HG03064 (cell line): ENCODE data around the gene HDAC5.
"Not testable (repeated sequence)": the region's sequence is repeated elsewhere in the genome, so short reads cannot be mapped to it uniquely, and the experiment has no call there.

Experiments used
- ATAC-seq: cut with Tn5 transposase; IDR thresholded peaks from one replicate; pipeline ENCODE4 v1.9.1; 2021; ENCODE audit warnings: low read depth; ENCODE audit not compliant: unreplicated experiment

The HDAC5 gene

GRCh38 chr17:44123356-44124117, at the start of gene HDAC5:
HDAC5 (minus strand) TSS chr17:44123641; CDS start chr17:44117515, 6,126 bp downstream.
- peak; percentile 73 for ATAC-seq

DNA sequence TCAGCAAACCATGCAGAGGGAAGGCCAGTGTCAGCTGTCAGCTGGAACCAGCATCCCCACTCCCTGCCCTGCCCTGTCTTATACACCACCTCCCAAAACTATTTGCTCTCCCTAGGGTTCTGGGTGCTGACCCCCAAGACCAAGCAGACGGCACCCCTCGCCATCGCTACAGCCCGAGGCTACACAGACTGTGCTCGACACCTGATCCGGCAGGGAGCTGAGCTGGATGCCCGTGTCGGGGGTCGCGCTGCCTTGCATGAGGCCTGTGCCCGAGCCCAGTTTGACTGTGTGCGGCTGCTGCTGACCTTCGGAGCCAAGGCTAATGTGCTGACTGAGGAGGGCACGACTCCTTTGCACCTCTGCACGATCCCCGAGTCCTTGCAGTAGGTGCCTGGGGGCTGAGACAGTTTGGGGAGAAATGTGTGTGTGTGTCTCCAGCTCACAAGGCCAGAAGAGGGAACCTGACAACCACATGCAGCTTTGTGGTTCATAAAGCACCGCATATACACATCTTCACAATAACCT, 48.6 kb upstream of the HDAC5 start:
- no peak for ATAC-seq

- no peak for ATAC-seq
These were observed 47.2 kb upstream of the HDAC5 start, which contains the start of gene ASB16 for GRCh38 chr17:44170499-44171201. ASB16 (plus strand) TSS chr17:44170704; CDS start chr17:44170790, 86 bp downstream.

GRCh38 chr17:44170135-44170498, 46.7 kb upstream of the HDAC5 start:
- no peak for ATAC-seq

DNA sequence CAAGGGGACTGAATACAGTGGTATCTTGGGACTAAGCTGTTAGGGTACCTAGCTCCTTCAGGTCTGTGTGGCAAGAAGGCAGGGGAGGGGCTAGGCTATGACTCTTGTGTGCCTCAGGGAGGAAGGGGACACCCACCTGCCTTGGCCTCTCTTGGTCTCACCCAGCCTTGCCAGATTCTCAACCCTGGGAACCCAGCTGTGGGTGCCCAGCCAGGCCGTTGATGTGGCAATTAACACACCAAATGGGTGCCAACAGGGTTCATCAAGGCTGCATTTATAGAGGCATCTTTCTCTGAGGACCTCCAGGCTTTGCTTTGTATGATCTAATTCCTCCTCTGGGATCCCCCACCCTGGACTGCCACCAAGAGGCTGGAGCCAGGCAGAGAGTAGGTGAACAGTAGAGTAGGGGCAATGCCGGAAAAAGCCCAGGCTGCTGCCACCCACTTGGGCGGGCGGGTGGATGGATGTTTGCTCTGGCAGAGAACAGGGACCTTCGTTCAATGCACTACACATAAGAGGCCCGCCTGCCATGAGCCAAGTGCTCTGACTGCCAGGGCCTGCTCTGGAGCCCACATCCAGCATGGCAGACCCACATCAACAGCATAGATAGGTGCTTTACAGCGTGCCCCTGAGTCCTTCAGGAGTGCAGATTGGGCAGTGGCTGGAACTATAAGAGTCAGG, 43.9 kb upstream of the HDAC5 start:
- ATAC-seq: no peak

GRCh38 chr17:44164476-44164875, 41.0 kb upstream of the HDAC5 start:
- no peak for ATAC-seq

GRCh38 chr17:44159519-44160210, 36.2 kb upstream of the HDAC5 start:
- ATAC-seq: no peak

GRCh38 chr17:44155488-44155887, 32.0 kb upstream of the HDAC5 start:
- ATAC-seq: no peak

- ATAC-seq: no peak
These were observed 29.4 kb upstream of the HDAC5 start for GRCh38 chr17:44152875-44153274.

DNA sequence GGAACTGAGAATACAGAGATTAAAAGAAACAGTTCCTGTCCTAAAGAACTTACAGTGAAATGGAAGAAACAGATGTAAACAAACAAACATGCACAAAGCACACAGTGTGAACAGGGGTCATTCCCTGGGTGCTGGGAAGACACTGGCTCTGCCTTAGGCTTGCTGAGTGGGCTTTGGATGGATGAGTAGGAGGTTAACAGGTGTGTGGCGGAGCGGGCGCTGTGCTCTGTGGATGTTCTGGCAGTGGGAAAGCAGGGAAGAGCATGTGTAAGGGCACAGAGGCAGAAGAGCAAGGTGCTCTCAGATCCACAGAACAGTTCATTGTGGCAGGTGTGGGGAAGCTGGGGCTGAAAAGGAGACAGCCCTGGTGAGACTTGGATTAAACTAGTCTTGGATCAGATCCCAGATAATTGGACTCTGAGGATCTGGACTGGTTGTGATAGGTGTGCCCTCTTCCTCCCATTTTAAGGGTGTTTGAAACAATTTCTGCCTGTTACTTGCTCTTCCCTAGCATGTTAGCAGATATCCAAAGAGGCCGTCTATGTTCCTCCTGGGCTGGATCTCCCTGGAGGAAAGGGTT, 26.4 kb upstream of the HDAC5 start:
- no peak for ATAC-seq

DNA sequence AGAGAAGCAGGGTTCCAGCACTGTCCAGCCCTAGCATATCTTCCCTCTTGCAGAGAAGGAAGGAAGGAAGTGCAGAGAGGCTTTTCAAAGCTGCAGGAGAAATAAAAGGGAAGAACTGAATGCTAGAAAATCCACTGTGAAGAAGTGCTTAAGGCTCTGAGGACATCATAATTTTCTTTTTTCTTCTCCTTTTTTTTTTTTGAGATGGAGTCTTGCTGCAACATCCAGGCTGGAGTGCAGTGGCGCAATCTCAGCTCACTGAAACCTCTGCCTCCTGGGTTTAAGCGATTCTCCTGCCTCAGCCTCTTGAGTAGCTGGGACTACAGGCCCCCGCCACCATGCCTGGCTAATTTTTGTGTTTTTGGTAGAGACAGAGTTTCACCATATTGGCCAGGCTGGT, 25.6 kb upstream of the HDAC5 start:
- ATAC-seq: not testable (repeated sequence)

DNA sequence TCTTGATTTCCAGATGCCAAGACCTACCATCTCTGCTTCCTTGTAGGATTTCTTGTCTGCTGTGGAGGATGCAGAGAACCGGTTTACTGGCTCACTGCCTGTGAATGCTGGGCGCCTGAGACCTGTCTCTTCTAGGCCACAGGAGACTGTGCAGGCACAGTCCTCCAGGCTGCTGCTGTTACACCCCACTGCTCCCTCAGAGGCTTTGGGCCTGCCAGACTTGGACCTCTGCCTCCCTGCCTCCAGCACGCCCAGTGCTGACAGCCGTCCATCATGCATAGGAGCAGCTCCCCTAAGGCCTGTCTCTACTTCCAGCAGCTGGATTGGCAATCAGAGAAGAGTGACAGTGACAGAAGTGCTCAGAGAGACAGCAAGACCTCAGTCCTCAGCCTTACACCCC, 24.4 kb upstream of the HDAC5 start:
- ATAC-seq: no peak

- ATAC-seq: no peak
These were observed 23.2 kb upstream of the HDAC5 start for GRCh38 chr17:44146375-44147346.

DNA sequence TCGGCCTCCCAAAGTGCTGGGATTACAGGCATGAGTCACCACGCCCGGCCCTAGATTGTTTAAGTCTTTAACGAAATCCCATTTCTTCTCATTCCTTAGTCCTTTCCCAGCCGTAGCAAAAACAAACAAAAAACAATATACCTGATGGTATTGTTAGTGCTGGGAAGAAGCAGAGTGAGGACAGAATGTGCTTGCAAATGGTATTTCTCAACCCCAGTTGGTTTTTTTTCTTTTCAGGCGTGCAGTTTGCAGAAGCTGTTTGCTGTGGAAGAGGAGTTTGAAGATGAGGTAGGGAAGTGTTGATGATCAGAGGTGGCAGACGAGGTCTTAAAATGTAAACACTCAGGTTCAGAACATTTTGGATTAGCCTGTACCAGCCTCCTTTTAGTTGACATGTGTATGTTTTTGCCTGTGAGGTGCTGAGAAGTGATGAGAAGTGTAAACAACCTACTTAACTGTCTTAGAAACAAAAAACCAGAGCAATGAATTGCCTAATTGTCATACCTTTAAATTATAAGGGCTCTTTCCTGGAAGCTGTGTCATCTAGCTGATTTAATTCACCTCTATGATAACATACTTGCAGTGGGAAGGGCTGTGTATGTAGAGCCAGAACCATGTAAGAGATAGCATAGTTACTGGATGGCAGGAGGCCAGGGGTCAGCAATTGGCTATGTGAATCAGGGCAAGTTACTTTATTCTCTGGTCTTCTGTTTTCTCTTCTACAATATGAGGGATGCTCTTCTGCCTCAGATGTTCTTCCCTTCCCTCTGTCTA, 21.7 kb upstream of the HDAC5 start:
- no peak for ATAC-seq

DNA sequence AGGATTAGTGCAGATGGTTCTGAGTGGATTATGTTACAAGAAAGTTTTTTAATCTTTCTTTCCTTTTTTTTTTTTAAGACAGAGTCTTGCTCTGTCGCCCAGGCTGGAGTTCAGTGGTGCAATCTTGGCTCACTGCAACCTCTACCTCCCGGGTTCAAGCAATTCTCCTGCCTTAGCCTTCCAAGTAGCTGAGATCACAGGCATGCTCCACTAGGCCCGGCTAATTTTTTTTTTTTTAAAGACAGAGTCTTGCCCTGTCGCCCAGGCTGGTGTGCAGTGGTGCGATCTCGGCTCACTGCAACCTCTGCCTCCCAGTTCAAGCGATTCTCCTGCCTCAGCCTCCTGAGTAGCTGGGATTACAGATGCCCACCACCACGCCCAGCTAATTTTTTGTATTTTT, 20.5 kb upstream of the HDAC5 start:
- ATAC-seq: not testable (repeated sequence)

GRCh38 chr17:44137891-44138709, 14.7 kb upstream of the HDAC5 start:
- no peak for ATAC-seq

GRCh38 chr17:44134752-44135568, 11.5 kb upstream of the HDAC5 start:
- ATAC-seq: no peak
